NB4 (cell line): ENCODE measurements around the gene ARMS2.

ENCODE experiments used
- DNase-seq: peaks from one replicate; pipeline ENCODE4 v3.0.0; 2010; ENCODE audit warnings: low read depth
- H3K4me3 ChIP-seq: one replicate; pipeline ENCODE4 v1.5.1; 2011; ENCODE audit warnings: mild to moderate bottlenecking, low read depth, low read length, moderate library complexity
- CTCF ChIP-seq: IDR thresholded peaks from one replicate; pipeline ENCODE4 v1.5.1; 2012; ENCODE audit warnings: low read depth, low read length
- MAX ChIP-seq: IDR thresholded peaks from 2 replicates; pipeline ENCODE4 v1.6.1; 2011; ENCODE audit warnings: low read depth, low read length
- MYC ChIP-seq: IDR thresholded peaks from 2 replicates; pipeline ENCODE4 v1.6.1; 2011; ENCODE audit warnings: low read depth, low read length
- POLR2A ChIP-seq: IDR thresholded peaks from 2 replicates; pipeline ENCODE4 v1.6.1; 2011; ENCODE audit warnings: mild to moderate bottlenecking; ENCODE audit not compliant: insufficient read length; ENCODE audit errors: extremely low read depth

ARMS2 gene

GRCh38 chr10:122499491-122499941, 45.1 kb downstream of the ARMS2 start:
- DNase-seq = no peak
- no peak overlapping the region for H3K4me3 ChIP-seq
- no peak for TF ChIP-seq POLR2A
- TF ChIP-seq MAX = no peak
- TF ChIP-seq MYC = no peak
- no peak for TF ChIP-seq CTCF

GRCh38 chr10:122500194-122500593, 45.7 kb downstream of the ARMS2 start:
- no peak for TF ChIP-seq MYC
- no peak for TF ChIP-seq CTCF
- no peak for TF ChIP-seq MAX
- no peak for TF ChIP-seq POLR2A
- no peak for DNase-seq
- H3K4me3 ChIP-seq = no peak overlapping the region

GRCh38 chr10:122500726-122501125, 46.3 kb downstream of the ARMS2 start:
- no peak overlapping the region for H3K4me3 ChIP-seq
- DNase-seq = no peak
- TF ChIP-seq POLR2A (no peak), MAX (no peak), CTCF (no peak), MYC (no peak)

- TF ChIP-seq POLR2A (no peak), CTCF (no peak), MAX (no peak), MYC (no peak)
- H3K4me3 ChIP-seq = no peak overlapping the region
- DNase-seq = no peak
Observed at GRCh38 chr10:122503012-122503411, 48.6 kb downstream of the ARMS2 start.

- no peak for DNase-seq
- H3K4me3 ChIP-seq = no peak overlapping the region
- no peak for TF ChIP-seq MYC
- no peak for TF ChIP-seq MAX
- no peak for TF ChIP-seq CTCF
- TF ChIP-seq POLR2A = no peak
Observed at GRCh38 chr10:122503886-122504609, 49.6 kb downstream of the ARMS2 start.
